ENCODE data around the gene BFSP1.
A peak's percentile ranks its signal among the peaks of the same experiment; 100 is the strongest.

Gene BFSP1

DNA sequence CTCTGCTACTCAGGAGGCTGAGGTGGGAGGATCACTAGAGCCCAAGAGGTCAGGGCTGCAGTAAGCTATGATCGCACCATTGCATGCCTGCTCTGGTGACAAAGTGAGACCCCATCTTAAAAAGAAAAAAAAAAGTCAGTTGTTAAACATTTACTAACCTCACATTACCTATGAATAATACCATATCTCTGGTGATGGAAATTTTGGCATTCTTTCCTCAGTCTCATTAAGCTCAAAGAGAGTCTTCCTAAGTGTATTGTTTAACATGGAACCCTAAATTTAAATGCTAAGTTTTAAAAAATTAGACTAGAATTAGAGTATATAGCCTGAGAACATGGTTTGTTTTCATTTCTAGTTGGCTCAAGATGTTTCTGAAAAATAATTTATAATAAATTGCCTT, 11.3 kb upstream of the BFSP1 start:
- no peak for DNase-seq (ENCODE audit: low spot score in 2 of 2)
- Mint-ChIP-seq H3K27ac (no peak overlapping the region), H3K27me3 (peaks cover 21% of the 10 kb centered on the region), H3K4me3 (no peak overlapping the region), H3K9me3 (no peaks in the 10 kb centered on the region), H3K36me3 (no peaks in the 10 kb centered on the region), H3K4me1 (no peaks in the 10 kb centered on the region)
- no peak for ATAC-seq (ENCODE audit: low read depth)

DNA sequence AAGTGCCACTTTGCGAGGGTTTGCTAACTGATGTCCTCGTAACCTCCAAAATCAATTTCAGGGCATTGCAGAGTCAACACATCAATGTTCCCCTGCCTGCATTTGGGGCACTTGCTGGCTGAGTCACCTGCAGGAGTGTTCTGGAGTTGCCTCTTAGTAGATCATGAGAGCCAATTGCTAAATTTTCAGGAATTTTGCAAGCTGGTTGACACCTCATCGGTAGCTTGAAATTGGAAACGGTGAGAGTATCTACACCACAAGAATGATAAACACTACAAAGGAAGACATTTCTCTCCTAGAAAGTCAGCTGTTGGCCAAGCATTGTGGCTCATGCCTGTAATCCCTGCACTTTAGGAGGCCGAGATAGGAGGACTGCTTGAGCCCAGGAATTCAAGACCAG, 10.8 kb upstream of the BFSP1 start:
- no peak for DNase-seq (ENCODE audit: low spot score in 2 of 2)
- Mint-ChIP-seq H3K4me3 (no peak overlapping the region), H3K27ac (no peak overlapping the region), H3K9me3 (no peaks in the 10 kb centered on the region), H3K27me3 (peaks cover 21% of the 10 kb centered on the region), H3K36me3 (no peaks in the 10 kb centered on the region), H3K4me1 (no peaks in the 10 kb centered on the region)
- no peak for ATAC-seq (ENCODE audit: low read depth)

DNA sequence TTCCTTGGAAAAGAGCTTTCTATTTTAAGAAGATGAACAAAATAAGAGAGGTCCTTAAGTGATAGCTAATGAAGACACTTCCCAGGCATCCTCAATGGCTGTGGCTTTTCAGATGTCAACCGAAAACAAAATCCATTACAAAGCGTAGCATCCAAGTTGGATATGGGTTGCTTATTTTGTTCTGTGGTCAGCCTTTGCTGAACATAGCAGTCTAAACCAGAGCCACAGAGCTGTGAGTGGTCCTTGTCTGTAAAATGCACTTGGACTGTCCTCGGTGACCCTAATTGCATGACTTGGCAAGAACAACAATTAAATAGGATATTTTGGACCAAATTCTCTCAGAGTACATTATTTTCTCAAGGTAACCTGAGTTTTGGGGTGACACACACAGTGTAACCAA, 10.4 kb upstream of the BFSP1 start:
- Mint-ChIP-seq H3K27ac (no peak overlapping the region), H3K36me3 (no peaks in the 10 kb centered on the region), H3K9me3 (no peaks in the 10 kb centered on the region), H3K4me1 (no peaks in the 10 kb centered on the region), H3K4me3 (no peak overlapping the region), H3K27me3 (peaks cover 21% of the 10 kb centered on the region)
- ATAC-seq (ENCODE audit: low read depth) (no peak), DNase-seq (ENCODE audit: low spot score in 2 of 2) (no peak)

DNA sequence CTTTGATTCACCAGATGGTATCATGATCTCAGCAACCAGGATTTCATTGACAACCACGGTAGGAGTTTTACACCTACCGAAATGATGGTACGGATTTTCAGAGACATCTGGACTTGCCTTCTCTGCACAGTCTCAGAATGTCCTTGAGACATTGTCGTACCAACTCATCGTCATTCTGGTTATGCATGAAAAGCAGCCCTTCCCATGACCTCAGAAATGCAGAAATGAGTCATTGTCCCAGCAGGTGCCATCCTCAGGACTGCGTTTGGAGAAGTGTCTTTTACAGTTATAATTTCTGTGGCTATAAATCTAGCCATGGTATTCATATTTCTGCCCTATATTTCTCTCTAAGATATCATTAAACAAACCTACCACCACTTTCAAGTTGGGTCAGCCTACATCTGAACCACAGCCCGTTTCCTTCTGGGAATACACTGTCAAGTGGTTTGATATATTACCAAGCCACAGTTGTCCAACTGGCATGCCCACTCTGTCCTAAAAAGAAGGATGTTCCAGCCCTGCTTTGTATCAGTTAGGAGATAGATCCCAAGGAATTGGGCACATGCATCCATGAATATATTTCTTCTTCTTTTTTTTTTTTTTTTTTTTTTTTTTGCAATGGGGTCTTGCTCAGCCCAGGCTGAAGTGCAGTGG, 7.5 kb upstream of the BFSP1 start:
- DNase-seq (ENCODE audit: low spot score in 2 of 2) = peak in 1 of 2 donors; percentile 20
- Mint-ChIP-seq H3K4me1 (no peaks in the 10 kb centered on the region), H3K4me3 (no peak overlapping the region), H3K36me3 (no peaks in the 10 kb centered on the region), H3K27me3 (peaks cover 18% of the 10 kb centered on the region), H3K9me3 (no peaks in the 10 kb centered on the region), H3K27ac (no peak overlapping the region)
- peak; percentile 81 for ATAC-seq (ENCODE audit: low read depth)

DNA sequence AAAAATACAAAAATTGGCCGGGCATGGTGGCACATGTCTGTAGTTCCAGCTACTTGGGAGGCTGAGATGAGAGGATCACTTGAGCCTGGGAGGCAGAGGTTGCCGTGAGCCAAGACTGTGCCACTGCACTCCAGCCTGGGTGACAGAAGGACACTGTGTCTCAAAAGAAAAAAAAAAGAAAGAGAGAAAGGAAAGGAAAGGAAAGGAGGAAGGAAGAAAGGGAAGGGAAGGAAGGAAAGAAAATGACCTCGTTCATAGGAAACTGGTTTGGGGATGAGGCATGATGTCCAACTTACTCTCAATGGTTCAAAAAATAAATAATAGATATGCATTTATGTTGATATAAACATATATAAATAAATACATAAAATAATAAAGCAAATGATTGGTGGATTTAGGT, 6.8 kb upstream of the BFSP1 start:
- Mint-ChIP-seq H3K27me3 (peaks cover 18% of the 10 kb centered on the region), H3K4me1 (no peaks in the 10 kb centered on the region), H3K36me3 (no peaks in the 10 kb centered on the region), H3K9me3 (no peaks in the 10 kb centered on the region), H3K4me3 (no peak overlapping the region), H3K27ac (no peak overlapping the region)
- no peak for DNase-seq (ENCODE audit: low spot score in 2 of 2)
- no peak for ATAC-seq (ENCODE audit: low read depth)

DNA sequence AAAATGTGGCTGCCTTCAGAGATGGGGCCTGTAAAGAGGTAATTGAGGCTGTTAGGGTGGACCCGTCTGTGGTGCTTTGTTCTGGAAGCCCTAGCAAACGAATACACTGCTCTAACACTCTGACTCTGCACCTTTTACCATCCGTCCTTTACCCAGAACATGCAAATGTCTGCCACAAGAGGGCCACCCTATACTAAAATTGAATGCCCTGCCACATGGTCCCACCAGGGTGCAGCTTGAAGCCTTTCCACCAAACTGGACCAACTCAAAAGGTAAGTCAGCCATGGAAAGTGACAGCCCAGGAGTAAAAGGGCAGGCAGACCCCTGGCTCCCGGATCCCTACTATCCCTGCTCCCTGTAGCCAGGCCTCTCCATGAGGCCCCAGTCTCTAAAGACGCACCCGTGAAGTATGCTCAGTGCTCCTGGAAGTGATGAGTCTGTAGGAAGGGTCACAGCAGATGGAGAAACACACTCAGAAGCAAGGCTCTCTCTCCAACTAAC, 5.8 kb upstream of the BFSP1 start:
- ATAC-seq (ENCODE audit: low read depth) (peak; percentile 88), DNase-seq (ENCODE audit: low spot score in 2 of 2) (peak; percentile 60 to 63)
- no peaks in the 10 kb centered on the region for H3K4me1 Mint-ChIP-seq
- no peak overlapping the region for H3K27ac Mint-ChIP-seq
- no peaks in the 10 kb centered on the region for H3K36me3 Mint-ChIP-seq
- H3K9me3 Mint-ChIP-seq = no peaks in the 10 kb centered on the region
- no peak overlapping the region for H3K4me3 Mint-ChIP-seq
- H3K27me3 Mint-ChIP-seq = peaks cover 18% of the 10 kb centered on the region

DNA sequence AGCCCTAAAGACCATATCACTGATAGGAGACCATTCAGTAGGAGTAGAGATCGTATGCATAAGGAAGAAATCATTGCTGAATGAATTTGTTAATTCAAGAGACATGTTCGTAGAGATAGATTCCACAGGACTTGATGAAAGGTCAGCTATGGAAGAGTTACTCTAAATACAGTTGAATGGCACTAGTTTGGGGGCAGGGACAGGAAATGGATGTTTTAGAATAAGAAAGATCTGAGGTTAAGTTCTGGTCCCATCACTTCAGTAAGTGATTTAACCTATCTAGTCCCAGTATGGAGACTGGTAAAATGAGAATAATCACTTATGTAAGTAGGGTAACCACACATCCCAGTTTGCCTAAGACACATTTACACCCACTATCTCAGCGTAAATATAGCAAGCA, 2.9 kb upstream of the BFSP1 start:
- peaks cover 17% of the 10 kb centered on the region for H3K27me3 Mint-ChIP-seq
- no peak for DNase-seq (ENCODE audit: low spot score in 2 of 2)
- no peak overlapping the region for H3K27ac Mint-ChIP-seq
- H3K9me3 Mint-ChIP-seq = peaks cover 2% of the 10 kb centered on the region
- H3K4me1 Mint-ChIP-seq = no peaks in the 10 kb centered on the region
- H3K4me3 Mint-ChIP-seq = no peak overlapping the region
- peaks cover 3% of the 10 kb centered on the region for H3K36me3 Mint-ChIP-seq
- ATAC-seq (ENCODE audit: low read depth) = no peak

DNA sequence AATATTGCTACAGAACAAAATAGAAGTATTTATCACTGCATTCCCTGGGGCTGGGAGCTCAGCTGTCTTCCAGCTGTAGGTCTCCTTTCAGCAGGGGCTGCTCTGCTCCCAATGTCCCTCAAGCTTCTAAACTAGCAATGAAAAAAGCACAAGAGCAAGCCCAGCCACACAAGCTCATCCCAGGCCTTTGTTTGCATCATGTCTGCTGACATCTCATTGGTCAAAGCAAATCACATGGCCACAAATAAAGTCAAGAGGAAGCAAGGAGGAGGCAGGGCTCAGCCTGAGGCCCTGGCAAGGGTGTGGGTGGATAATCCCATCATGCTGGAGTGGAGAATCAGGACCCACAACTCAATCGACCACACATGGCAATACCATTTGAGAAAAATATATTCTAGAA, 2.2 kb upstream of the BFSP1 start:
- peaks cover 15% of the 10 kb centered on the region for H3K27me3 Mint-ChIP-seq
- peaks cover 2% of the 10 kb centered on the region for H3K9me3 Mint-ChIP-seq
- ATAC-seq (ENCODE audit: low read depth) = no peak
- H3K4me3 Mint-ChIP-seq = no peak overlapping the region
- DNase-seq (ENCODE audit: low spot score in 2 of 2) = no peak
- H3K4me1 Mint-ChIP-seq = no peaks in the 10 kb centered on the region
- no peak overlapping the region for H3K27ac Mint-ChIP-seq
- peaks cover 3% of the 10 kb centered on the region for H3K36me3 Mint-ChIP-seq

DNA sequence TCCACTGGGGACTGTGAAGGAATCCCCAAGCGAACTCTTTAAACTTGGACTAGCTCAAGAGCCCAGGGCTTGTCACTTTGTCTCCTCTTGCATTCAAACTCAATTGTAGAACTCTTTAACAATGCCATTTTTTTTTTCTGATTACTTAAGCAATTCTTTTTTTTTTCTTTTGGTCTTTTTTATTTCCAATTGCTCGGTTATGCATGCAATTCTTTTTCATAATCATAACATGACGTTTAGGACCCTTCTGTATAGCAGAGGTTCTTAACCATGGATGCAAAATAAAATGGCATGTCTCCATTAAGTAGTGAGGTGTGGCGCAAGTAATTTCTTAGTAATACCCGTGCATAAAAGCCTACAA, 466 bp upstream of the BFSP1 start:
- DNase-seq (ENCODE audit: low spot score in 2 of 2) (no peak), ATAC-seq (ENCODE audit: low read depth) (no peak)
- Mint-ChIP-seq H3K4me1 (no peaks in the 10 kb centered on the region), H3K27me3 (peaks cover 18% of the 10 kb centered on the region), H3K4me3 (peak overlapping the region; percentile 62), H3K36me3 (peaks cover 3% of the 10 kb centered on the region), H3K9me3 (peaks cover 2% of the 10 kb centered on the region), H3K27ac (no peak overlapping the region)

DNA sequence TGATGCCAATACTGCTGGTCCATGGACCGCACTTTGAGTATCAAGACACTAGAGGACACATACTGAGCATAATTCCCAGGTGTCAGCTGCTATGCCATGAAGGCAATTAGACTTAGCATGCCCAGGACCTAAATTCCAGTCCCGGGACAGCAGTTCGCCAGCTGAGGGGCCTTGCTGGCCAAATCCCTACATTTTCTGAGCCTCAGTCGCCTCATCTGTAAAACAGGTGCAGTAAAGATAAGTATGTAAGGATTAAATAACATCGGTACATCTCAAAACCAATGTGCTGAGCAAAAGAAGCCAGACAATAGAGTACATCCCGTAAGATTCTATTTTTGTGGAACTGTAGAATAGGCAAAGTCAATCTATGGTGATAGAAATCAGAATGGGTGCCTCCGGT, 1.0 kb downstream of the BFSP1 start:
- Mint-ChIP-seq H3K27ac (no peak overlapping the region), H3K4me3 (peak overlapping the region; percentile 63), H3K27me3 (peaks cover 20% of the 10 kb centered on the region), H3K36me3 (peaks cover 3% of the 10 kb centered on the region), H3K4me1 (peaks cover 2% of the 10 kb centered on the region), H3K9me3 (peaks cover 2% of the 10 kb centered on the region)
- ATAC-seq (ENCODE audit: low read depth) = no peak
- no peak for DNase-seq (ENCODE audit: low spot score in 2 of 2)

DNA sequence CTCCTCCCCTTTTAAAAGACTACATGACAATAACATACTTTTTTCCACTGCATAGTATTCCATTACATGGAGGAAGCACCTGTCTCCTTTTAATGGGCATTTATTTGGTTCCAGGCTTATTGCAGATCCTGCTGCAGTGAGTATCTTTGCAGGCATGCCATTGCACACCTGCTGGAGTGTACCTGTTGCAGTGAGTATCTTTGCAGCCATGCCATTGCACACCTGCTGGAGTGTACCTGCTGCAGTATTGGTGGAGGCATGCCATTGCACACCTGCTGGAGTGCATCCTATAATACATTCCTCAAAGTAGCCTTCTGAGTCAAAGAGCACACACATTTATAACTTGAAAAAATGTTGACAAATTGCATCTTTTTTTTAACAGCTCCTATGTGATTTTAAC, 1.6 kb downstream of the BFSP1 start:
- Mint-ChIP-seq H3K27me3 (peaks cover 20% of the 10 kb centered on the region), H3K9me3 (peaks cover 2% of the 10 kb centered on the region), H3K27ac (no peak overlapping the region), H3K4me1 (peaks cover 2% of the 10 kb centered on the region), H3K36me3 (peaks cover 3% of the 10 kb centered on the region), H3K4me3 (no peak overlapping the region)
- ATAC-seq (ENCODE audit: low read depth) (no peak), DNase-seq (ENCODE audit: low spot score in 2 of 2) (no peak)

DNA sequence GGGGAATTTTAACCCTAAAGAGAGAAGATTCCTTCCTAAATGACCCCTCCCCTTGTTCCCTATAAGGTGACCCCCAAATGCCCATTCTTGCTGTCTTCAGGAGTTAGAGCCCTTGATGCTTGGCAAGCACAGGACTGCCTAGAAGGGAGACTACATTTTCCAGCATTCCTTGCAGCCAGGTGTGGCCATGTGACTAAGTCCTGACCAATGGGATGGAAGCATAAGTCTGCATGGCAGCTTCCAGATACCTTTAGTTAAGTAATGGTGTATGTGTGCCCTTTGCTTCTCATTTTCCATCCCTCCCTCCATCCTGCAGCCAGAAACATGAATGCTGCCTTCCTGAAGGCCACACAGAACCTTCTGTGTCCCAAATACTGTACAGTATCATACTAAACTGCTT, 5.5 kb downstream of the BFSP1 start:
- peaks cover 2% of the 10 kb centered on the region for H3K9me3 Mint-ChIP-seq
- no peak overlapping the region for H3K4me3 Mint-ChIP-seq
- peaks cover 3% of the 10 kb centered on the region for H3K36me3 Mint-ChIP-seq
- peak; percentile 62 for ATAC-seq (ENCODE audit: low read depth)
- H3K27me3 Mint-ChIP-seq = peaks cover 17% of the 10 kb centered on the region
- peaks cover 2% of the 10 kb centered on the region for H3K4me1 Mint-ChIP-seq
- H3K27ac Mint-ChIP-seq = no peak overlapping the region
- no peak for DNase-seq (ENCODE audit: low spot score in 2 of 2)

DNA sequence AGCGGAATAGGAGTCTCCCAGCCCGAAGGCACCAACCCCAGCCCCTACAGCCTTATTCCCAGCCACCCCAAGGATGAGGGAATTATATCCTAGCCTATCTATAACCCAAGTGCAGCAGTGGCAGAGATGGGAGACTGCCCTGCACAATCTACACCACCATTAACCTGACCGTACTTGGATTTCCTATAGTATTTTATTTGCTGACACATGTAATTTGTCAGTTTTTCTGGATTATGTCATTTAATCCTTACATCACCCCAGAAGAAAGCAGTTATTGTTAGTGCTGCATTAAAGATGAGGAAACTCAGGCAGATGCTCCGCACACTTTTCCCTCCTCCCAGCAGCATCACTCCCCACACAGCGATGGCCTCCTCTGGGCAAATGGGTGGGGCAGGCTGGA, 6.0 kb downstream of the BFSP1 start:
- H3K4me1 Mint-ChIP-seq = peaks cover 2% of the 10 kb centered on the region
- H3K9me3 Mint-ChIP-seq = peaks cover 2% of the 10 kb centered on the region
- peaks cover 15% of the 10 kb centered on the region for H3K27me3 Mint-ChIP-seq
- ATAC-seq (ENCODE audit: low read depth) (no peak), DNase-seq (ENCODE audit: low spot score in 2 of 2) (no peak)
- H3K4me3 Mint-ChIP-seq = no peak overlapping the region
- peaks cover 3% of the 10 kb centered on the region for H3K36me3 Mint-ChIP-seq
- H3K27ac Mint-ChIP-seq = no peak overlapping the region

DNA sequence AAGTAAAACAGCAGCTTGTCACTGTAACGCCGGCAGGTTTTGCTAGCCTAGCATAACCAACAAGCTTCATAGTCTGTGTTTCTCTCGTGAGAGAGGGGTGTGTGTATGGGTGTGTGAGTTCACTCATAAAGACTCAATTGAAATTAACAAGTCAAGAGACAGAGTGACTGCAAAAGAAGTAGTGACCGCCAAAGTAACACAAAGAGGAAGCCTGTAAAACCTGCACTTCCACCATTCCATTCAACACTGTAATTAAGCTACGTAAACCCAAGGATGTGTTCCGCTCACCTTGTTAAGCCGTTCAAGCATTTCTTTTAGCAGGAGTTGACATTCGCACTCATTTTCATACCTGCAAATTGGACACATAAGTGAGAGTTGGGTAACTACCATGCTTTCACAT, 6.6 kb downstream of the BFSP1 start:
- Mint-ChIP-seq H3K4me1 (peaks cover 2% of the 10 kb centered on the region), H3K36me3 (peaks cover 3% of the 10 kb centered on the region), H3K27me3 (peaks cover 13% of the 10 kb centered on the region), H3K4me3 (no peak overlapping the region), H3K9me3 (peaks cover 2% of the 10 kb centered on the region), H3K27ac (no peak overlapping the region)
- ATAC-seq (ENCODE audit: low read depth) = no peak
- DNase-seq (ENCODE audit: low spot score in 2 of 2) = no peak

DNA sequence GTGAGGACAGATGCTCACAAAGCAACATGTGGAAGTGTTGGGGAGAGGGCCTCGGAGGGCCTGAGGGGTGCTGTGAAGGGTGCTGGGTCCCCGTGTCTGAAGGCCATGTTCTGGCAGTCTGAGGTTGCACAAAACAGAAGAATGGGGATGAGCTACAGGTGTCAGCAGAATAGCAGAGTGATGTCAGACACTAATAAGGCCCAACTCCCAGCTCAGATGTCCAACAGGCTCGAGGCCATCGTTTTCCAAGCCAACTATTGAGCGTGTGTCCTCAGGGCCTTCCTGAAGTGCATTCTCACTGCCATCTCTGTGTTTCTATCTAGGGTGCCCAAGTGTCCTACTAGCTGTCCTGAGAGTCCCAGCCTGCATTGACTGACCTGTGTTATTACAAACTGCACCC, 7.9 kb downstream of the BFSP1 start:
- Mint-ChIP-seq H3K27me3 (peaks cover 10% of the 10 kb centered on the region), H3K27ac (no peak overlapping the region), H3K9me3 (no peaks in the 10 kb centered on the region), H3K4me3 (no peak overlapping the region), H3K36me3 (no peaks in the 10 kb centered on the region), H3K4me1 (peaks cover 4% of the 10 kb centered on the region)
- DNase-seq (ENCODE audit: low spot score in 2 of 2) (no peak), ATAC-seq (ENCODE audit: low read depth) (no peak)

Data from memory B cell (primary cell).